Occipital lobe (tissue), 2 donors: ENCODE data around the gene RUFY2. TPM values are rescaled to one million over a fixed set of nuclear protein-coding genes. Genes with fewer than 3 reads are reported as not detected.

ENCODE experiments used
- DNase-seq: peaks from one replicate; lab custom pipeline; 2025; lab: John Stamatoyannopoulos, UW
- total RNA-seq: library from RNA; depleted of rRNA; stranded (reverse); fragments of >200 nt; gene quantifications from one replicate; pipeline ENCODE4 v1.2.3, GENCODE V29; 2014

Gene RUFY2
- total RNA-seq, 1 donor from 2014 or later: 119 TPM

GRCh38 chr10:68364101-68364886, 42.8 kb downstream of the RUFY2 start:
- no peak for DNase-seq

DNA sequence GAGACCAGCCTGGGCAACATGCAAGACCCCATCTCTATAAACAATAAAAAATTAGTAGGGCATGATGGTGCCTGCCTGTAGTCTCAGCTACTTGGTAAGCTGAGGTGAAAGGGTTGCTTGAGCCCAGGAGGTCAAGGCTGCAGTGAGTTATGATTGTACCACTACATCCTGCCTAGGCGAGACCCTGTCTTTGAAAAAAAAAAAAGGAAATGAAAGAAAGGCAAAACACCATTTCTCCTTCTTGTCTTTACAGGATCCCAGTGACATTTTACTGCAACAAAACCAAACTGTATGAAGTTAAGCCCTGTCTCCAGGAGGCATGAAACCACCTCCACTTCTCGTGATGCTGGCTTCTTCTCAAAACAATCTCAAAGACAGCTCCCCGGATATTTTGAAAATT, 44.5 kb downstream of the RUFY2 start:
- no peak for DNase-seq

- no peak for DNase-seq
Measured at GRCh38 chr10:68359189-68359588, 47.9 kb downstream of the RUFY2 start.

- no peak for DNase-seq
Measured at GRCh38 chr10:68353537-68353936, 53.5 kb downstream of the RUFY2 start.

DNA sequence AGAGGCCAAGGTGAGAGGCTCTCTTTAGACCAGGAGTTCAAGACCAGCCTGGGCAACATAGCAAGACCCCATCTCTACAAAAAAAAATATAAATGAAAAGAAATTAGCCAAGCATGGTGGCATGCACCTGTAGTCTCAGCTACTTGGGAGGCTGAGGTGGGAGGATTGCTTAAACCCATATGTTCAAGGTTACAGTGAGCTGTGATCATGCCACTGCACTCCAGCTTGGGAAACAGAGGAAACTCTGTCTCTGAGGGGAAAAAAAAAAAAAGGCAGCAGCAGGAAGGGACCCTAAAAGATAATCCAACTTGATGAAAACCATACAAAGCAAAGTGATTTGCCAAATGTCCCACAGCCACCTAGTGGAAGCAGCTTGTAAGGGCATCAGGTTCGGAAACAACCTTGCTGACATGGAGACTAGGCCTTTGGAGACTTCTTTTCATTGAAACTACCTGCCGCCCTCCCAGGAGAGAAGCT, 58.8 kb downstream of the RUFY2 start:
- DNase-seq: peak; percentile 2

DNA sequence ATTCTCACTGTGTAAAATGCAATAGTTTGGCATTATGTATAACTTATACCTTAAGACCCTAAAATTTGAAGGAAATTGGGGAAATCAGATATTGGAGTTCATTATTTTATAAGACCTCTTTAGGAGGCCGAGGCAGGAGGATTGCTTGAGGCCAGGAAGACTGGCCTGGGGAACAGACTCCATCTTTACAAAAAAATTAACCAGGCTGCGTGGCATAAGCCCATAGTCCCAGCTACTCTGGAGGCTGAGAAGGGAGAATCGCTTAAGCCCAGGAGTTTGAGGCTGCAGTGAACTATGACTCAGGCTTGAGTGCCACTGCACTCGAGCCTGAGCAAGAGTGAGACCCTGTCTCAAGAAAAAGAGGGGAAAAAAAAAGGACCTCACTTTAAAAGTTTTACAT, 60.3 kb downstream of the RUFY2 start:
- no peak for DNase-seq

DNA sequence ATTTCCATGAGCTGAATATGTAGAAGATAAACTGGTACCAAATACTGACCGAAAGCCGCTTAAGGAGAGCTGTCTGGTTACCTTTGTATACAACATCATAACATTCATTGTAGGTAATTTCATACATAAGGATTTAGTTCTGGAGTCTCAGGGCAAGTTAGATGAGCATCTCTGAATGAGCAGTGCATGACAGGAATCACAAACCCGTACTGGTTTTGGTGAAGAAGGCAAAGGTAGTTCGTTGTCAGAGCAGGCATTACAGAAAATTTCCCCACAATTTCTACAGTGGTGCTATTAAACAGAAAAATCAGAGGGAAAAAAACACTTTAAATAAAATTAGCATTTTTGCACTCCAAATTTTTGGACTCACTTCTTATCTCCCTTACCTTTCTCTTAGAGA, 61.5 kb downstream of the RUFY2 start:
- DNase-seq: no peak

DNA sequence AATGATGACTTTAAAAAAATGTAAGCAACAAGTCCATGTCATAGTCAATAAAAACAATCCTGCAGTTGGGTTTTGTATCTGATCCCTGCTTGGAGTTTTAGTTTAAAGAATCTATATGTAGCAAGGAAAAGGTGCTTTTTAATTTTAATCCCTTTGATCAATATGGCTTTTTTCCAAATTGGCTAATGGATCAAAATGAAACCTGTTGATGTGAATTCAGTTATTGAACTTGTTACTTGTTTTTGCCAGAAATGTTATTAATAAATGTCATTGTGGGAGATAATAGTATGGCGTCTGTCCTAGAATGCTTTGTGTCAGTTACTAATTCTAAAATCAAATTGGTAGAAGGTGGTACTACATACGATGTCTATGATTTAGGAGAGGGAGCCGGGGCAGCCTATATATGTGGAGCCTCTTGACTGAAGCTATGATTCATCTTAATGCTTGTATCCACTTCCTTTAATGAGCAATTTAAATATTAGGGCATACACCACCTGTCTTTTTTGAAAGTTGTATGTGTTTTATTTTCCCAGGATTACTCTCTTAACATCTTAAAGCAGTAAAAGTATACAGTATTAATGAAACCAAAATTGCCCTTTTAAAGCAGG, 64.1 kb downstream of the RUFY2 start:
- DNase-seq: no peak

DNA sequence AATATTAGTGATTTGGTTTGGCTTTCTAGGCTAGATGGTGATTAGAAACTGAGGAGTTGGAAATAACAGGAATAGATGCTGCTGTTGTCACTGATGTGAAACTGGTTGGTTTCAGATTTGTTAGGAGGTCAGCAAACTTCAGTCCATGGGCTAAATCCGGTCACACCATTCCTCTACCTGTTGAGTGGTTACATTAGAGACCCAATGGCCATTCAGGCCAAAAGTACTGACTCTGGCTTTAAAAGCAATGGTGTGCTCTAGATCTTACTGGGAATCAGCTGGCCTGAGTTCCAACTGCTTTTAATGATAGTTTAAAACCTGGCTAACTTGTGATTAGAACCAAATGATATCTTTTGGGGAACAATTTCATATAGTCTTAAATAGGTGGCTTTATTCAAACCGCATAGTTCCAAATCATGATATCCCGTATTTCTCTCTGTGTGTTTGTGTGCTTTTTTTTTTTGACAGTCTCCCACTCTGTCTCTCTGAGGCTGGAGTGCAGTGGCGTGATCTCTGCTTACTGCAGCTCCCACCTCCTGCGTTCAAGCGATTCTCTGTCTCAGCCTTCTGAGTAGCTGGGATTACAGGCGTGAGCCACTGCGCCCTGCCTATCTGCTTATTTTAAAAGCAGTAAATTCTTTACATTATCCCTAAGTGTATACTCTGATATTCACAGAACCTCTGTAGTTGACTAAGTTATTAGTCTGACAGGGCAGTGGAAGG, 66.6 kb downstream of the RUFY2 start:
- DNase-seq: no peak

- DNase-seq: no peak
Measured at GRCh38 chr10:68336754-68337351, 70.2 kb downstream of the RUFY2 start.

DNA sequence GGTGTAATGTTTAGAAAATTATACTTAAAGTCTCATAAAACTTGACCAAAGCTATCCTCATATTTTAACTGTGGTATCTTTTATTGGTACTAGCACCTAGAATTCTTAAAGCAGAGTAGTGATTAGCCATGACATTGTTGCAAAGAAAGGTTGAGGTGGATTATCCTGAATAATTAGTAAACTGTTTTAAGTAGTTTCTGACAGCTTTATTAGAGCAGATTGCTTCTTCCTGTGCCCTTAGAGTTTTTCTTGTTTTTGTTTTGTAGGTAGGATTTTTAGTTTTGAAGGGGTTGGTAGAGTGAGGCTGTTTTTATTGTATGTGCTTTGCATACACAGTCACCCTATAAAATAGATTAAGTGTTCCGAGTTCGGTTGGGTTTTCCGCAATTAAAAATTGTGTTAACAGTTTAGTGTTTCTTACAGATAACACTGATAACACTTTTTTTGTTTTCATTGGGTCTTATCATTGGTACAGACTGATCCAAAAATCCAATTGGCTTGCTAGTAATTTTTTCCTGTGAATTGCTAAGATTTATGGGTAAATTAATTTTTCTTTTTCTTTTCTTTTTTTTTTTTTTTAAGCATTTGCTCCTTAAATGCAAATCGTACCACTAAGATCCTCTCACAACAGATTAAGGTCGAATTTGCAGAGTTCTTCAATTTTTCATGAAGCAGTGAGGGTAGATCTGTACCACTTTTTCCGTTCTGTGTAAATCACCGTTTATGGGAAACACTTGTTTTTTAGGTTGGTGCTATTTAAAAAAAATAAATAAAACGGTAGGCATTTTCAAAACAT, 72.2 kb downstream of the RUFY2 start:
- no peak for DNase-seq

GRCh38 chr10:68333440-68334431, 73.3 kb downstream of the RUFY2 start:
- no peak for DNase-seq

- DNase-seq: no peak
Measured at GRCh38 chr10:68333058-68333395, 74.0 kb downstream of the RUFY2 start.

DNA sequence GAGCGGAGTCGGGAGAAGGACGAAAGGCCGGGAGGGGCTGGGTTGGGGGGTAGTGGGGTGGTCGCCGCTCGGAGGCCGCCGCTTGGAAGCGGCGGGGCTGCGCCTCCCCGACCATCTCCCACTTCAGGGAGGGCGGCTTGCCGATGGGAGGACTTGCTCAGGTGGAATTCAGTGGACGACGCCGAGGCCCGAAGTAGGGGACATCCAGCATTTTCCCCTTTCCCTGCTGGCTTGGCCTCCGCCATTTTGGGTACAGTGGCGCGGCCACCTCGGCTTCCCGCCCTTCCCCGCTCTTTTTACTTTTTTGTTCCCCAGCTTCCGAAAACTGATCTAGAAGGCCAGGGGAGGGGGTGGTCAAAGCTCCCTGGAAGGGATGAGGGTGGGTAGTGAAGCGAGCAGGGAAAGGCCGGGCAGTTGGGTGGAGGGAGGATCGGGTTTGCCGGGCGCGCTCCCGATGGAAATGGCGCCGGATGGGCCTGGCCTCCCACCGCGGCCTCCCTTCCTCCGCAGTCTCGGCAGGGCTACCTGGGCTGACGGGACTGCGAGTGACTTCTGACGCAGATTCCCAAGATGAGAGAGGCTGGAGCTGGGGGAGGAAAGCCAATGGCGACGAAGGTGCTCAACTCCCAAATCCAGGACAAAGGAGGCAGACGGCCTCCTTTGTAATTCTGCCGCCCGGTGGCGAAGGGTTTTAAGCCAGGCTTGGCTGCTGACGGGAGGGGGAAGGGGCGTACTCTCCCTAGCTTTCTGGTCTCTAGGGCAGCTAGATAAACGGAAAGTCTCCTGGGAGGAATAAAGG, 74.6 kb downstream of the RUFY2 start, which contains the start of gene PBLD:
TSS of gene PBLD (minus strand) at position 670 of the 799 bp plus-strand sequence. CDS start 26,084 bp downstream, outside the sequence.
- peak; percentile 62 for DNase-seq

DNA sequence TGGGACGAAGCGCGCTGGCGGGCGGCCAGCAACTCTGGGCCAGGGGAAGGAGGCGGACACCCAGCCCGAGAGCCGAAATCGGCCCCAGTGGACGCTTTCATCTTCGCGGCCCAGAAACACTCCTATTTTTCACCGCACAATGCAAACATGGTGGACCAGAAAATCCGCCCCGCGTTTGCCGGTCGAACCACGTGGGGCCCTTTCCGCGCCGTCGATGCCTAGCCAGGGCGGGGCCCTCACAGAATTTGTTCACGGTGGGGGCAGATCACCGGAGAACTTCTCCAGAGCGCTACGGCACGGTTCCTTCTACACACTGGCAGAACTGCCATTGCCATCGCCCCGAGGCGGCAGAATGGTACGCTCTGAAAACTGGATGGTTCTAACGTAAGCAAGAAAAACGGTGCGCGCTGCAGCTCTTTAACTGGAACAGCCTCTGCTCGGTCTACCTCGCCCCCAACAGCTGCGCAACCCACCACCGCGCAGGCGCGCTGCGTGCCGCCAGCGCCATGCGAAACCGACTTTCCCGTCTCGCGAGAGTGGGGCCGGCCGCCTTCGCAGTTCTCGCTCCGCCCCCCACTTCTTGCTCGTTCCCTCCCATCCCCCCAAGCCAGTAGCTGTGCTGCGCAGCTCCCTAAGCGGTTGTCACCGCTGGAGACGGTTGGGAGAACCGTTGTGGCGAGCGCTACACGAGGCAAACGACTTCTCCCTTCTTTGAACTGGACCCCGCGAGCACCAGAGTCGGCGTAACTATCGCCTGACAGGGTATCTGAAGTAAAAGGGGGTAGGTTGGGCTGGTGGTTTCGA, 75.4 kb downstream of the RUFY2 start, which contains the start of gene HNRNPH3:
TSS of gene HNRNPH3 (plus strand) at position 610 of the 804 bp plus-strand sequence. CDS start 5,158 bp downstream, outside the sequence.
- DNase-seq: peak; percentile 95

GRCh38 chr10:68330852-68331454, 76.1 kb downstream of the RUFY2 start:
- peak; percentile 50 for DNase-seq

- no peak for DNase-seq
Measured at GRCh38 chr10:68329506-68329861, 77.6 kb downstream of the RUFY2 start.
